ENCODE data around the gene NADK. TPM values are rescaled to one million over a fixed set of nuclear protein-coding genes. Genes with fewer than 3 reads are reported as not detected.

NADK gene
- total and polyA plus RNA-seq, 10 of the 15 experiments (the other 5 are each of a cell fraction or from before 2014, with no cell fraction given), result 1.1 to 93.2 (median 46.9) TPM

DNA sequence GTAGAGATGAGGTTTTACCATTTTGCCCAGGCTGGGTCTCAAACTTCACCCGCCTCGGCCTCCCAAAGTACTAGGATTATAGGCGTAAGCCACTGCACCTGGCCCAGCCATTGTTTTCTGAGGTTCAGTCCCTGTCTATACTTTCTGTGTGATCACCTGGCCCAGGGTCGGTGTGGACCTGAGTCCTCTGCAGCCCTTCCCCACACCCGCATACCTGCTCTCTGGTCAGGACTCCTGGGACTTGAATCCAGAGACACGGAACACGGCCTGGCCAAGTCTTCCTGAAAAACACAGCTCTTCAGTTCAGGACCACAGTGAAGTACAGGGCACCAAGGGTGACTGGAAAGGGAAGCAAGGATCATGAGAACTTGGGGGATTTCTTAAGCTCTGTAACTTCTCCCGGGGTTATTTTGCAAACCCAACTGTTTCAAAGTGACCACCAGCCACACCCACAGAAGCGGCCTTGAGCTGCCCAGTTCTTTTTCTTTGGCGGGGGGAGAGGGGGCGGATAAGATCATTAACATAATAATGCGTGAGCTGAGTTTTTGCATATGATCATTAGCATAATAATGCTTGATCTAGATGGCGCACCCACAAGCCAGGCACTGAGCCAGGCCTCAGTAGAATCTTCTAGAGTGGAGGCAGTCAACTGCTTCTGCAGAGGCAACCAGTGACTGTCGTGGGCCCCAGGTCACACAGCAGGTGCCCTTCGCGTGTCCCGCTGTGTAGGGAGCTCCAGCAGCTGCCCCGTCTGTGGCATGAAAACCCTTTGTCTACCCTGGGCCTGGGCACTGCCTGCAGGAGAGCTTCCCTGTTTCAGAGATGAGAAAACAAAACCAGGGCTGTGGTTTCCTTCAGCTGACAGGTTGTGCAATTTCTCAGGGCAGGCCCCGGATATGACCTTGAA is 1.7 kb upstream of the NADK start (continued):
- TF ChIP-seq, protein P1, sequence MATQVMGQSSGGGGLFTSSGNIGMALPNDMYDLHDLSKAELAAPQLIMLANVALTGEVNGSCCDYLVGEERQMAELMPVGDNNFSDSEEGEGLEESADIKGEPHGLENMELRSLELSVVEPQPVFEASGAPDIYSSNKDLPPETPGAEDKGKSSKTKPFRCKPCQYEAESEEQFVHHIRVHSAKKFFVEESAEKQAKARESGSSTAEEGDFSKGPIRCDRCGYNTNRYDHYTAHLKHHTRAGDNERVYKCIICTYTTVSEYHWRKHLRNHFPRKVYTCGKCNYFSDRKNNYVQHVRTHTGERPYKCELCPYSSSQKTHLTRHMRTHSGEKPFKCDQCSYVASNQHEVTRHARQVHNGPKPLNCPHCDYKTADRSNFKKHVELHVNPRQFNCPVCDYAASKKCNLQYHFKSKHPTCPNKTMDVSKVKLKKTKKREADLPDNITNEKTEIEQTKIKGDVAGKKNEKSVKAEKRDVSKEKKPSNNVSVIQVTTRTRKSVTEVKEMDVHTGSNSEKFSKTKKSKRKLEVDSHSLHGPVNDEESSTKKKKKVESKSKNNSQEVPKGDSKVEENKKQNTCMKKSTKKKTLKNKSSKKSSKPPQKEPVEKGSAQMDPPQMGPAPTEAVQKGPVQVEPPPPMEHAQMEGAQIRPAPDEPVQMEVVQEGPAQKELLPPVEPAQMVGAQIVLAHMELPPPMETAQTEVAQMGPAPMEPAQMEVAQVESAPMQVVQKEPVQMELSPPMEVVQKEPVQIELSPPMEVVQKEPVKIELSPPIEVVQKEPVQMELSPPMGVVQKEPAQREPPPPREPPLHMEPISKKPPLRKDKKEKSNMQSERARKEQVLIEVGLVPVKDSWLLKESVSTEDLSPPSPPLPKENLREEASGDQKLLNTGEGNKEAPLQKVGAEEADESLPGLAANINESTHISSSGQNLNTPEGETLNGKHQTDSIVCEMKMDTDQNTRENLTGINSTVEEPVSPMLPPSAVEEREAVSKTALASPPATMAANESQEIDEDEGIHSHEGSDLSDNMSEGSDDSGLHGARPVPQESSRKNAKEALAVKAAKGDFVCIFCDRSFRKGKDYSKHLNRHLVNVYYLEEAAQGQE (IDR thresholded peaks at IDR 0.05; ENCODE audit: low read depth, low read length), result no peak
- no peak for TF ChIP-seq CBX3 (IDR thresholded peaks at IDR 0.05; ENCODE audit: borderline replicate concordance, low read depth)
- TF ChIP-seq, protein P2, sequence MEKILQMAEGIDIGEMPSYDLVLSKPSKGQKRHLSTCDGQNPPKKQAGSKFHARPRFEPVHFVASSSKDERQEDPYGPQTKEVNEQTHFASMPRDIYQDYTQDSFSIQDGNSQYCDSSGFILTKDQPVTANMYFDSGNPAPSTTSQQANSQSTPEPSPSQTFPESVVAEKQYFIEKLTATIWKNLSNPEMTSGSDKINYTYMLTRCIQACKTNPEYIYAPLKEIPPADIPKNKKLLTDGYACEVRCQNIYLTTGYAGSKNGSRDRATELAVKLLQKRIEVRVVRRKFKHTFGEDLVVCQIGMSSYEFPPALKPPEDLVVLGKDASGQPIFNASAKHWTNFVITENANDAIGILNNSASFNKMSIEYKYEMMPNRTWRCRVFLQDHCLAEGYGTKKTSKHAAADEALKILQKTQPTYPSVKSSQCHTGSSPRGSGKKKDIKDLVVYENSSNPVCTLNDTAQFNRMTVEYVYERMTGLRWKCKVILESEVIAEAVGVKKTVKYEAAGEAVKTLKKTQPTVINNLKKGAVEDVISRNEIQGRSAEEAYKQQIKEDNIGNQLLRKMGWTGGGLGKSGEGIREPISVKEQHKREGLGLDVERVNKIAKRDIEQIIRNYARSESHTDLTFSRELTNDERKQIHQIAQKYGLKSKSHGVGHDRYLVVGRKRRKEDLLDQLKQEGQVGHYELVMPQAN (conservative IDR thresholded peaks at IDR 0.05), result peak; percentile 66
- TF ChIP-seq, protein P3, sequence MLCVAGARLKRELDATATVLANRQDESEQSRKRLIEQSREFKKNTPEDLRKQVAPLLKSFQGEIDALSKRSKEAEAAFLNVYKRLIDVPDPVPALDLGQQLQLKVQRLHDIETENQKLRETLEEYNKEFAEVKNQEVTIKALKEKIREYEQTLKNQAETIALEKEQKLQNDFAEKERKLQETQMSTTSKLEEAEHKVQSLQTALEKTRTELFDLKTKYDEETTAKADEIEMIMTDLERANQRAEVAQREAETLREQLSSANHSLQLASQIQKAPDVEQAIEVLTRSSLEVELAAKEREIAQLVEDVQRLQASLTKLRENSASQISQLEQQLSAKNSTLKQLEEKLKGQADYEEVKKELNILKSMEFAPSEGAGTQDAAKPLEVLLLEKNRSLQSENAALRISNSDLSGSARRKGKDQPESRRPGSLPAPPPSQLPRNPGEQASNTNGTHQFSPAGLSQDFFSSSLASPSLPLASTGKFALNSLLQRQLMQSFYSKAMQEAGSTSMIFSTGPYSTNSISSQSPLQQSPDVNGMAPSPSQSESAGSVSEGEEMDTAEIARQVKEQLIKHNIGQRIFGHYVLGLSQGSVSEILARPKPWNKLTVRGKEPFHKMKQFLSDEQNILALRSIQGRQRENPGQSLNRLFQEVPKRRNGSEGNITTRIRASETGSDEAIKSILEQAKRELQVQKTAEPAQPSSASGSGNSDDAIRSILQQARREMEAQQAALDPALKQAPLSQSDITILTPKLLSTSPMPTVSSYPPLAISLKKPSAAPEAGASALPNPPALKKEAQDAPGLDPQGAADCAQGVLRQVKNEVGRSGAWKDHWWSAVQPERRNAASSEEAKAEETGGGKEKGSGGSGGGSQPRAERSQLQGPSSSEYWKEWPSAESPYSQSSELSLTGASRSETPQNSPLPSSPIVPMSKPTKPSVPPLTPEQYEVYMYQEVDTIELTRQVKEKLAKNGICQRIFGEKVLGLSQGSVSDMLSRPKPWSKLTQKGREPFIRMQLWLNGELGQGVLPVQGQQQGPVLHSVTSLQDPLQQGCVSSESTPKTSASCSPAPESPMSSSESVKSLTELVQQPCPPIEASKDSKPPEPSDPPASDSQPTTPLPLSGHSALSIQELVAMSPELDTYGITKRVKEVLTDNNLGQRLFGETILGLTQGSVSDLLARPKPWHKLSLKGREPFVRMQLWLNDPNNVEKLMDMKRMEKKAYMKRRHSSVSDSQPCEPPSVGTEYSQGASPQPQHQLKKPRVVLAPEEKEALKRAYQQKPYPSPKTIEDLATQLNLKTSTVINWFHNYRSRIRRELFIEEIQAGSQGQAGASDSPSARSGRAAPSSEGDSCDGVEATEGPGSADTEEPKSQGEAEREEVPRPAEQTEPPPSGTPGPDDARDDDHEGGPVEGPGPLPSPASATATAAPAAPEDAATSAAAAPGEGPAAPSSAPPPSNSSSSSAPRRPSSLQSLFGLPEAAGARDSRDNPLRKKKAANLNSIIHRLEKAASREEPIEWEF (IDR thresholded peaks at IDR 0.05; ENCODE audit: insufficient replicate concordance, low read depth, low read length), result peak; percentile 80
- no peak for TF ChIP-seq NFYB (IDR thresholded peaks at IDR 0.05; ENCODE audit: insufficient read depth, low read depth, low read length)
- TF ChIP-seq, protein P4, sequence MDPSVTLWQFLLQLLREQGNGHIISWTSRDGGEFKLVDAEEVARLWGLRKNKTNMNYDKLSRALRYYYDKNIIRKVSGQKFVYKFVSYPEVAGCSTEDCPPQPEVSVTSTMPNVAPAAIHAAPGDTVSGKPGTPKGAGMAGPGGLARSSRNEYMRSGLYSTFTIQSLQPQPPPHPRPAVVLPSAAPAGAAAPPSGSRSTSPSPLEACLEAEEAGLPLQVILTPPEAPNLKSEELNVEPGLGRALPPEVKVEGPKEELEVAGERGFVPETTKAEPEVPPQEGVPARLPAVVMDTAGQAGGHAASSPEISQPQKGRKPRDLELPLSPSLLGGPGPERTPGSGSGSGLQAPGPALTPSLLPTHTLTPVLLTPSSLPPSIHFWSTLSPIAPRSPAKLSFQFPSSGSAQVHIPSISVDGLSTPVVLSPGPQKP (IDR thresholded peaks at IDR 0.05; ENCODE audit: low read depth, low read length), result no peak
- peak; percentile 97; the same call in 1 of the 2 replicates for TF ChIP-seq NR2F1 (conservative IDR thresholded peaks at IDR 0.05)
- TF ChIP-seq CEBPB (IDR thresholded peaks at IDR 0.05; ENCODE audit: borderline replicate concordance in 1 of 2, low read depth in 2 of 2, low read length in 2 of 2), result peak in 1 of 2 experiments; percentile 100; a peak in 3 of 4 replicates
- no peak for TF ChIP-seq MYB (IDR thresholded peaks at IDR 0.05; ENCODE audit: borderline replicate concordance, low read depth, low read length)
- TF ChIP-seq, protein P5, sequence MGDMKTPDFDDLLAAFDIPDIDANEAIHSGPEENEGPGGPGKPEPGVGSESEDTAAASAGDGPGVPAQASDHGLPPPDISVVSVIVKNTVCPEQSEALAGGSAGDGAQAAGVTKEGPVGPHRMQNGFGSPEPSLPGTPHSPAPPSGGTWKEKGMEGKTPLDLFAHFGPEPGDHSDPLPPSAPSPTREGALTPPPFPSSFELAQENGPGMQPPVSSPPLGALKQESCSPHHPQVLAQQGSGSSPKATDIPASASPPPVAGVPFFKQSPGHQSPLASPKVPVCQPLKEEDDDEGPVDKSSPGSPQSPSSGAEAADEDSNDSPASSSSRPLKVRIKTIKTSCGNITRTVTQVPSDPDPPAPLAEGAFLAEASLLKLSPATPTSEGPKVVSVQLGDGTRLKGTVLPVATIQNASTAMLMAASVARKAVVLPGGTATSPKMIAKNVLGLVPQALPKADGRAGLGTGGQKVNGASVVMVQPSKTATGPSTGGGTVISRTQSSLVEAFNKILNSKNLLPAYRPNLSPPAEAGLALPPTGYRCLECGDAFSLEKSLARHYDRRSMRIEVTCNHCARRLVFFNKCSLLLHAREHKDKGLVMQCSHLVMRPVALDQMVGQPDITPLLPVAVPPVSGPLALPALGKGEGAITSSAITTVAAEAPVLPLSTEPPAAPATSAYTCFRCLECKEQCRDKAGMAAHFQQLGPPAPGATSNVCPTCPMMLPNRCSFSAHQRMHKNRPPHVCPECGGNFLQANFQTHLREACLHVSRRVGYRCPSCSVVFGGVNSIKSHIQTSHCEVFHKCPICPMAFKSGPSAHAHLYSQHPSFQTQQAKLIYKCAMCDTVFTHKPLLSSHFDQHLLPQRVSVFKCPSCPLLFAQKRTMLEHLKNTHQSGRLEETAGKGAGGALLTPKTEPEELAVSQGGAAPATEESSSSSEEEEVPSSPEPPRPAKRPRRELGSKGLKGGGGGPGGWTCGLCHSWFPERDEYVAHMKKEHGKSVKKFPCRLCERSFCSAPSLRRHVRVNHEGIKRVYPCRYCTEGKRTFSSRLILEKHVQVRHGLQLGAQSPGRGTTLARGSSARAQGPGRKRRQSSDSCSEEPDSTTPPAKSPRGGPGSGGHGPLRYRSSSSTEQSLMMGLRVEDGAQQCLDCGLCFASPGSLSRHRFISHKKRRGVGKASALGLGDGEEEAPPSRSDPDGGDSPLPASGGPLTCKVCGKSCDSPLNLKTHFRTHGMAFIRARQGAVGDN (IDR thresholded peaks at IDR 0.05), result no peak; the same call in 1 of the 2 replicates
